K562 (cell line): ENCODE measurements around the gene RPL27. TPM values are rescaled to one million over a fixed set of nuclear protein-coding genes. Genes with fewer than 3 reads are reported as not detected.
A peak's percentile ranks its signal among the peaks of the same experiment; 100 is the strongest.

Experiments used
- ATAC-seq: fragments of 200-7000 bp; cut with Tn5 transposase; 3 replicates; pipeline ENCODE4 v1.9.1; 2020; ENCODE audit warnings: moderate library complexity
- BruUV-seq: library from RNA; stranded (reverse); fragments of 400-500 nt; replicated peaks from 2 replicates; lab custom pipeline; 2021; lab: Mats Ljungman, UMichigan
- CTCF ChIA-PET: fragments of 300-600 bp; formaldehyde crosslinking; extraction: SDS; loops from one replicate; lab custom pipeline; 2021; ENCODE audit warnings: low intra/inter-chr PET ratio; lab: Yijun Ruan, JAX
- POLR2A ChIA-PET: fragments of 300-600, 350-650 bp; sonication (Branson Sonifier 250); formaldehyde crosslinking; extraction: SDS; loops from one replicate; lab custom pipeline; 2021; ENCODE audit warnings: antibody characterized with exemption, inconsistent platforms; lab: Yijun Ruan, JAX
- DNase-seq, 4 experiments: peaks; one replicate each; pipeline versions ENCODE4 v3.0.0 to v3.0.0-alpha.2; 2011 to 2018; ENCODE audit warnings: low spot score in 3 of 4, mixed read lengths in 3 of 4; ENCODE audit errors: extremely low read depth in 1 of 4
- FAIRE-seq: peaks from 2 replicates; lab custom pipeline; 2011; peaks lifted over from hg19 to GRCh38; lab: Jason Lieb, UNC
- H2AFZ ChIP-seq: 2 replicates; pipeline ENCODE4 v1.6.0; 2011; ENCODE audit warnings: low read depth, low read length, control low read depth, inconsistent platforms
- H3K27ac ChIP-seq: fragments of 200-600 bp; 3 replicates; pipeline ENCODE4 v1.8.0; 2011; ENCODE audit warnings: low read depth, mild to moderate bottlenecking, control low read depth, inconsistent platforms, low read length, moderate library complexity, mixed read lengths; ENCODE audit errors: extremely low read depth
- H3K27me3 ChIP-seq, 2 experiments: fragments of 300-600 bp in 1 of 2; 2 replicates in 1 of 2; 3 replicates in 1 of 2; pipeline versions ENCODE4 v1.6.0 to v1.8.0; 2011; ENCODE audit warnings: inconsistent platforms in 2 of 2, low read length in 2 of 2, mild to moderate bottlenecking in 1 of 2, mixed read lengths in 1 of 2, moderate library complexity in 1 of 2; ENCODE audit not compliant: control insufficient read depth in 2 of 2, insufficient read depth in 2 of 2
- H3K36me3 ChIP-seq: fragments of 300-600 bp; 3 replicates; pipeline ENCODE4 v1.8.0; 2011; ENCODE audit warnings: mild to moderate bottlenecking, low read length, inconsistent platforms; ENCODE audit not compliant: control insufficient read depth, insufficient read depth
- H3K4me1 ChIP-seq, 2 experiments: fragments of 200-600 bp in 1 of 2; replicated peaks in 1 of 2; 2 replicates in 1 of 2; 3 replicates in 1 of 2; pipeline versions ENCODE4 v1.5.1 to v1.8.0; 2011; ENCODE audit warnings: inconsistent platforms in 2 of 2, low read length in 2 of 2, mild to moderate bottlenecking in 1 of 2, mixed read lengths in 1 of 2, moderate library complexity in 1 of 2; ENCODE audit not compliant: control insufficient read depth in 2 of 2, insufficient read depth in 2 of 2
- H3K4me2 ChIP-seq: 2 replicates; pipeline ENCODE4 v1.6.1; 2011; ENCODE audit warnings: low read length, control low read depth, inconsistent platforms, mixed read lengths; ENCODE audit not compliant: insufficient read depth
- H3K4me3 ChIP-seq: fragments of 200-600 bp; sonication (generic), shearing (Covaris generic); 2 replicates; pipeline ENCODE4 v1.5.1; 2016; ENCODE audit warnings: control low read depth, inconsistent platforms
- H3K79me2 ChIP-seq: fragments of 200-600 bp; 3 replicates; pipeline ENCODE4 v1.8.0; 2011; ENCODE audit warnings: low read length, inconsistent platforms; ENCODE audit not compliant: control insufficient read depth, insufficient read depth
- H3K9ac ChIP-seq, 2 experiments: 2 replicates each; pipeline versions ENCODE4 v1.6.0 to v1.6.1; 2011; ENCODE audit warnings: low read depth in 2 of 2, low read length in 2 of 2, control low read depth in 1 of 2, inconsistent platforms in 1 of 2, mild to moderate bottlenecking in 1 of 2, mixed read lengths in 1 of 2; ENCODE audit not compliant: insufficient read depth in 1 of 2
- H3K9me1 ChIP-seq: one replicate; pipeline ENCODE4 v1.6.0; 2011; ENCODE audit warnings: inconsistent platforms, mild to moderate bottlenecking, low read length, moderate library complexity; ENCODE audit not compliant: control insufficient read depth, insufficient read depth
- H3K9me3 ChIP-seq: replicated peaks from 2 replicates; pipeline ENCODE4 v1.5.1; 2011; ENCODE audit warnings: low read depth, low read length, inconsistent platforms; ENCODE audit not compliant: control insufficient read depth, insufficient read depth
- H4K20me1 ChIP-seq: replicated peaks from 2 replicates; pipeline ENCODE4 v1.6.1; 2011; ENCODE audit warnings: low read length, inconsistent platforms, mixed read lengths; ENCODE audit not compliant: control insufficient read depth, insufficient read depth
- BACH1 ChIP-seq: fragments of 200-800 bp; sonication (Bioruptor generic); IDR thresholded peaks from 2 replicates; pipeline ENCODE4 v1.6.1; 2016; ENCODE audit warnings: missing genetic modification characterization, missing compliant biosample characterization
- HDAC1 ChIP-seq, 2 experiments: fragments of 450-650 bp; IDR thresholded peaks; 2 replicates each; pipeline ENCODE4 v1.6.1; 2016 to 2017; ENCODE audit warnings: inconsistent platforms in 1 of 2, mild to moderate bottlenecking in 1 of 2, moderate library complexity in 1 of 2
- KAT8 ChIP-seq: fragments of 450-650 bp; IDR thresholded peaks from 2 replicates; pipeline ENCODE4 v1.6.1; 2016; ENCODE audit warnings: low read depth, mild to moderate bottlenecking
- L3MBTL2 ChIP-seq: fragments of 450-650 bp; IDR thresholded peaks from 2 replicates; pipeline ENCODE4 v1.6.1; 2016; ENCODE audit warnings: mild to moderate bottlenecking, moderate library complexity
- NCOA4 ChIP-seq: fragments of 450-650 bp; IDR thresholded peaks from 2 replicates; pipeline ENCODE4 v1.6.1; 2018; ENCODE audit warnings: mild to moderate bottlenecking; ENCODE audit not compliant: partially characterized antibody
- RFX1 ChIP-seq: fragments of 450-650 bp; IDR thresholded peaks from 2 replicates; pipeline ENCODE4 v1.6.1; 2016; ENCODE audit warnings: mild to moderate bottlenecking, moderate library complexity
- RNF219 ChIP-seq: fragments of 250-450 bp; sonication (Bioruptor Pico); IDR thresholded peaks from 2 replicates; pipeline ENCODE4 v1.5.0; 2022; ENCODE audit warnings: mild to moderate bottlenecking
- SMAD1 ChIP-seq: fragments of 150-350 bp; IDR thresholded peaks from 2 replicates; pipeline ENCODE4 v1.6.1; 2014; ENCODE audit warnings: low read length, low read depth; ENCODE audit not compliant: partially characterized antibody
- ZNF140 ChIP-seq: fragments of 250-450 bp; sonication (Bioruptor Pico); IDR thresholded peaks from 2 replicates; pipeline ENCODE4 v1.8.0; 2021; ENCODE audit warnings: moderate library complexity, mild to moderate bottlenecking, inconsistent platforms
- WGBS: fragments of 100-300 bp; shearing (Covaris generic); methylation state at CpG from one replicate; pipeline ENCODE4 v1.1.6; 2016; ENCODE audit warnings: low coverage, mixed read lengths; ENCODE audit not compliant: insufficient coverage; ENCODE audit errors: missing lambda C conversion rate; 5-methylcytosine and 5-hydroxymethylcytosine counted together
- in situ Hi-C: fragments of 300-500 bp; cut with MboI; formaldehyde crosslinking; loops from 4 replicates; pipeline ENCODE4 v1.15.0; 2018; ENCODE audit warnings: inconsistent platforms, mixed read lengths
- intact Hi-C: fragments of 100-400 bp; cut with micrococcal nuclease; formaldehyde crosslinking; loops from 2 replicates; pipeline ENCODE4 v1.14.2; 2022
- polyA plus RNA-seq, 8 experiments: library from polyadenylated mRNA; depleted of rRNA in 4 of 8; stranded (reverse) in 5 of 8; unstranded in 3 of 8; fragments of >200 nt; fragmentation: Nextera tagmentation in 2 of 8; fragmentation: Illumina TruSeq in 1 of 8; extraction: Ambion mirVana in 2 of 8; extraction: Trizol in 1 of 8; gene quantifications; 2 replicates each; pipeline versions ENCODE4 v1.2.1 to v1.2.3, GENCODE V29; 2011 to 2014; ENCODE audit warnings: inconsistent platforms in 1 of 8, missing spikeins in 1 of 8
- total RNA-seq, 7 experiments: library from RNA; depleted of rRNA in 6 of 7; stranded (reverse); fragments of >200 nt in 6 of 7; fragmentation: Illumina TruSeq in 2 of 7; extraction: Trizol in 2 of 7; gene quantifications; 2 replicates each; pipeline versions ENCODE4 v1.2.1 to v1.2.3, GENCODE V29; 2011 to 2021; ENCODE audit warnings: low replicate concordance in 1 of 7

The RPL27 gene
- total and polyA plus RNA-seq, 9 of the 15 experiments (the other 6 are each of a cell fraction or from before 2014, with no cell fraction given), result 1,539 to 6,155 (median 3,710) TPM

DNA sequence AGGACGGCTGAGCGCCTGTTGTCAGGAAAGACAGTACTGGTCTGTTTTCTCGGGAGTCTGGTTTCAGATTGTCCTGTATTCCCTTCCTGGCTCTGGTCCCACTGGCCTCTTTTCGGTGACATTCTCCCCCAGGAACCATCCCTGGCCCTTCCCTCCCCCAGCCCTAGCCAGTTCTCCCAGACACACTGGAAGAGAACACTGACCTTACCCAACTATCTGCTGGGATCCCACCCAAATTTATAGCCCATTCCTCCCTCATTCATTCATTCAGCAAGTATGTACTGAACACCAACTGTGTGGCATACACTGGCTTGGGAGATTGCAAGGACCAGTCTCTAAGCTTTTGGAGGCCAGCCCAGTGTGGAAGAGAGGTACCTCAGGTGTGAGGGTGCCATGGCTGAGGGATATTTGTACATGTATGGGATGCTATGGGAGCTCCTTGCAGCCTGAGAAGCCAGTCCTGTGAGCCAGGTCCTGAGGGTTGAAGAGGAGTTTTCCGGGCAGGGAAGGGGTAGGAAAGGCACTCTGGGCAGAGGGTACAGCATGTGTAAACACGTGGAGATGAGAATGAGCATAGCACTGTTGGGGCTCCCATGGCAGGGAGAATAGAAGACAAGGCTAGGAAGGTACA, 32.0 kb downstream of the RPL27 start:
- Histone ChIP-seq H3K4me3 (no peak overlapping the region), H3K4me2 (no peak overlapping the region), H4K20me1 (no peaks in the 10 kb centered on the region), H3K36me3 (no peaks in the 10 kb centered on the region), H3K9ac (peak overlapping the region in 1 of 2 experiments; percentile 24; a peak in 1 of 4 replicates), H3K4me1 (peaks cover 5 to 26% of the 10 kb centered on the region in 2 experiments), H3K9me3 (no peaks in the 10 kb centered on the region), H3K9me1 (no peaks in the 10 kb centered on the region), H3K27ac (no peak overlapping the region), H2AFZ (no peak overlapping the region), H3K27me3 (no peaks in the 10 kb centered on the region), H3K79me2 (no peaks in the 10 kb centered on the region)
- ChIA-PET CTCF (no interaction called here), POLR2A (interaction anchor here (0.7 to 1.8 kb wide), 3 partner anchors 12 to 34 kb away, joined by 3 to 7 read pairs (median 6); partner anchors contain the start of gene RPL27)
- TF ChIP-seq HDAC1 (IDR thresholded peaks at IDR 0.05) (no peak), BACH1 (tag) (no peak), SMAD1 (no peak), RNF219 (CRISPR knock-in tag) (no peak), ZNF140 (CRISPR knock-in tag) (no peak), NCOA4 (no peak), KAT8 (no peak), RFX1 (no peak), L3MBTL2 (no peak)
- 32% methylated on average over 6 of the region's 6 CpGs for WGBS
- intact Hi-C loops (no loop called here), in situ Hi-C loops (no loop called here)
- DNase-seq (no peak), ATAC-seq (no peak), FAIRE-seq (peak; percentile 11)
- no TSS peak for BruUV-seq
